HG02938 (cell line): Measurements from ENCODE around the gene EEFSEC.

Source experiments
- ATAC-seq: cut with Tn5 transposase; IDR thresholded peaks from one replicate; pipeline ENCODE4 v1.9.1; 2021; ENCODE audit warnings: mild to moderate bottlenecking, moderate library complexity; ENCODE audit not compliant: unreplicated experiment

The EEFSEC gene

GRCh38 chr3:128328546-128329458 lies 175.5 kb downstream of the EEFSEC start:
- ATAC-seq = no peak

GRCh38 chr3:128329491-128330213 lies 176.4 kb downstream of the EEFSEC start:
- ATAC-seq = no peak

GRCh38 chr3:128330214-128330842 lies 177.0 kb downstream of the EEFSEC start:
- ATAC-seq = no peak

- no peak for ATAC-seq
These were observed 180.9 kb downstream of the EEFSEC start for GRCh38 chr3:128334086-128334645.

GRCh38 chr3:128334766-128335165 lies 181.5 kb downstream of the EEFSEC start:
- no peak for ATAC-seq

GRCh38 chr3:128335621-128336296 lies 182.5 kb downstream of the EEFSEC start:
- no peak for ATAC-seq

GRCh38 chr3:128336337-128337156 lies 183.3 kb downstream of the EEFSEC start:
- no peak for ATAC-seq

GRCh38 chr3:128337305-128337704 lies 184.0 kb downstream of the EEFSEC start:
- ATAC-seq = no peak

- no peak for ATAC-seq
These were observed 185.5 kb downstream of the EEFSEC start for GRCh38 chr3:128338536-128339330.

- no peak for ATAC-seq
These were observed 186.3 kb downstream of the EEFSEC start for GRCh38 chr3:128339491-128340012.

- no peak for ATAC-seq
These were observed 187.1 kb downstream of the EEFSEC start for GRCh38 chr3:128340198-128340903.

GRCh38 chr3:128340904-128341555 lies 187.7 kb downstream of the EEFSEC start:
- no peak for ATAC-seq

- ATAC-seq = no peak
These were observed 188.5 kb downstream of the EEFSEC start for GRCh38 chr3:128341659-128342395.

- no peak for ATAC-seq
These were observed 189.5 kb downstream of the EEFSEC start for GRCh38 chr3:128342701-128343180.

GRCh38 chr3:128343287-128344051 lies 190.2 kb downstream of the EEFSEC start:
- ATAC-seq = no peak
